CD4-positive, alpha-beta T cell treated with Interleukin-10 for 1 hour (primary cell): ENCODE data around the gene PSMA7.
"Not testable (repeated sequence)": the region's sequence is repeated elsewhere in the genome, so short reads cannot be mapped to it uniquely, and the experiment has no call there.

Experiments
- DNase-seq: peaks from one replicate; pipeline ENCODE4 v3.0.0-alpha.2; 2020

Gene PSMA7

DNA sequence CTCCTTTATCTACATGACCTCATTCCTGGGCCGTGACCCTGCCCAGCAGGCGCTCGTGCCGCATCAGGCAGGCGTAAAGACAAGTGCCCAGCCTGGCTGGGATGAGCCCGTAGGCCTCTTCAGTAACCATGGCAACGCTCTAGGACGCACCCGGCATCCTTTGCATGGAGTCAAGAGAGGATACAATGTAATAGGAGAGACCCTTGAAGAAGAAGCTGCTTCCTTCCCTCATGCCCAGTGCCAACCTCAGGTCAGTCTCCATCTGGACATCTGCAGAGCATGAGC is 25.9 kb downstream of the PSMA7 start:
- no peak for DNase-seq

DNA sequence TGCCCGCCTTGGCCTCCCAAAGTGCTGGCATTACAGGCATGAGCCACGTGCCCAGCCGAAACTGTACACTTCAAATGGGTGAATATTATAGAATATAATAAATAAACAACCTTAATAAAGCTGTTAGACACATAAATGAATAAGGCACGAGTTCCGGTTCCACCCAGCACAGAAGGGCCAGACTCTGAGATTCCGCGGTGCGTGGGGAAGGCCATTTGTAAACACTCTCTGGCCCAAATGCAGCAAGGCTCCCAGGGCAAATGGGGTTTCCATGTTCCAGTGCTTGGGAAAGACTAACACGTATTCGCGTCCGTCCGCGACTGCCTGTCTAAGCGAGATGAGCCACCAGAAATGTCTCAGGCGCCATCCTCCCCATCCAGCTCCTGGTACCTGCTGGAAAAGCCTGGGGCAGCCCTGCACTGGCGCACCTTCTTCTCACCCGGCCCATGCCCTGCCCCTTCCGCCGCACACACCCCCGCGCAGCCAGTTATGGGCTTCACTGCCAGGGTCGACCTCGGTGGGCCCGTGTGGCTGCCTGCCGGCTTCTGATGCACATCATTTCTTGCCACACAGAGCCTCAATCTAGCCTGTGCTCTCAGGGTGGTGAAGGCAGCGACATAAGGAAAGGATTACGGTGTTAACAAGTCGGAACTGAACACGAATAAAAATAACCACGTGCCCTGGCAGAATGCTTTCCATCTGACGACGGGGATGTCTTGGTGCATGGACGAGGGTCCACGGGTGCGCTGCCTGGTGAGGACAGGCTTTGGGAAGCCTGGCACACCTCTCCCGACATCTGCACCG is 26.4 kb downstream of the PSMA7 start:
- no peak for DNase-seq

DNA sequence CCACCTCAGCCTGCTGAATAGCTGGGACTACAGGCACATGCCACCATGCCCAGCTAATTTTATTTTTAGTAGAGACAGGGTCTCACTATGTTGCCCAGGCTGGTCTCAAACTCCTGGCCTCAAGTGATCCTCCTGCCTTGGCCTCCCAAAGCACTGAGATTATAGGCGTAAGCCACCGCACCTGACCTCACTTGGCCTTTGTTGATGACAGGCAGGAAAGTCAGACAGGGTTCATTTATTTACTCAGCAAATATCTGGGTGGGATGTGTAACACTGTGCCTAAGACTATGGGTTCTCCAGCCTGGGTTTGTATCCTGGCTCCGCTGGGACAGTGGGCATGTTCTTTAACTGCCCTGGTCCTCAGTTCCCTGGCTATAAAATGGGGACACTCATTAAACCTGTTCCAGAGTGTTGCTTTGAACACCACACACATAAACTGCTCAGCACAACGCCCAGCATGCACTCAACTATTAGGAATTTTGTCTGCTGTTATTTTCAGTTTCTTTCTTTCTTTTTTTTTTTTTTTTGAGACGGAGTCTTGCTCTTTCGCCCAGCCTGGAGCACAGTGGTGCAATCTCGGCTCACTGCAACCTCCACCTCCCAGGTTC is 27.3 kb downstream of the PSMA7 start:
- not testable (repeated sequence) for DNase-seq

DNA sequence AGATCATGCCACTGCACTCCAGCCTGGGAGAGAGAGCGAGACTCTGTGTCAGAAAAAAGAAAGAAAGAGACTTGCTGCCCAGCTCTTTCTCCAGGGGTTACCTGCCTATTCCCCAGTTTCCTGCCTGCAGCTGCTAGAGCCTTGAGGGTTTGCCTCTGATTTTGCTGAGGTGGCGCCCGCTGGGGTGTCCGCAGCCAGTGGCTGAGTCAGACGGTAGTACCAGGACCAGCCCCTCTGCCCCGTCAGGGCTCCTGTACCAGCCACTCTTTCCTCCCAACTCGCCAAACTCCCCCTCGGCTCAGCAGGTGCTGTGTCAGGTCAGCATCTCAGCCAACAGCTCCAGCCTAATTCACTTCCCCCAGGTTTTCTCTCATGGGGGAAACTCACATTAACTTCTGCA is 28.3 kb downstream of the PSMA7 start:
- no peak for DNase-seq

DNA sequence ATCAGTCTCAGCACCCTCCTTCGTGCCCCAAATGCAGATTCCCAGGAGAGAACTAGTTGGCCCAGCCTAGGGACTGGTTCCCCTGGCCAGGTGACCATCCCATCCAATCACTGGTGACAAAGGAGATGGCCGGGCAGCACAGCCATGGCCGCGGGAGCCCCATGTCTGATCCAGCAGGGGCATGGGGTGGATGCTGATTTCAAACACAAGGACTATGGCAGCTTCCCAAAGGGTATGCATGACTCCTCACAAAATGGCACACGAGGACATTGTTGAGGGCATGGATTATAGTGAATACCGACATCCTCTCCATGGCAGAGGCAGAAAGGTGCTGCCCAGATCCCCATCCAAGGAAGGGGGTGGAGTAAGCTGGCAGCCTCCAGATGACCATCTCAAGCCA is 30.8 kb downstream of the PSMA7 start:
- no peak for DNase-seq

DNA sequence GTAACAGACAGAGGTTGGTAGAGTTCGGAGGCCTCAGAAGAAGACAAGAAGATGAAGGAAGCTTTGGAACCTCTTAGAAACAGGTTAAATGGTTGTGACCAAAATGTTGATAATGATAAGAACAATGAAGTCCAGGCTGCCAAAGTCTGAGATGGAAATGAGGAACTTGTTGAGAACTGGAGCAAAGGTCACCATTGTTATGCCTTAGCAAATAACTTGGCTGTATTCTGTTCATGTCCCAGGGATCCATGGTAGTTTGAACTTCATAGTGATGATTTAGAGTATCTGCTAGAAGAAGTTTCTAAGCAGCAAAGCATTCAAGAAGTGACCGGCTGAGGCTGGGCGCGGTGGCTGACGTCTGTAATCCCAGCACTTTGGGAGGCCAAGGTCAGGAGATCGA is 32.0 kb downstream of the PSMA7 start:
- no peak for DNase-seq

DNA sequence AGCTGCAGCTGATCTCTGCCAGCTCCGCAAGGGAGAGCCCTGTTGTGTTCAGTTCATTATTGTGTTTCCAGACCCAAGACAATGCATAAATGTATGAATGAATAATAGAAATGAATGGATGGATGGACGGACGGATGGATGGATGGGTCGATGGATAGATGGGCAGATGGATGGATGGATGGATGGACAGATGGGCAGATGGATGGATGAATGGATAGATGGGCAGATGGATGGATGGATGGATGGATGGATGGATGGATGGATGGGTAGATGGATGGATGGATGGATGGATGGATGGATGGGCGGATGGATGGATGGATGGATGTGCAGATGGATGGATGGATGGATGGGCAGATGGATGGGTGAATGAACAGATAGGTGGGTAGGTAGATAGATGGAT is 37.6 kb downstream of the PSMA7 start:
- DNase-seq: no peak

DNA sequence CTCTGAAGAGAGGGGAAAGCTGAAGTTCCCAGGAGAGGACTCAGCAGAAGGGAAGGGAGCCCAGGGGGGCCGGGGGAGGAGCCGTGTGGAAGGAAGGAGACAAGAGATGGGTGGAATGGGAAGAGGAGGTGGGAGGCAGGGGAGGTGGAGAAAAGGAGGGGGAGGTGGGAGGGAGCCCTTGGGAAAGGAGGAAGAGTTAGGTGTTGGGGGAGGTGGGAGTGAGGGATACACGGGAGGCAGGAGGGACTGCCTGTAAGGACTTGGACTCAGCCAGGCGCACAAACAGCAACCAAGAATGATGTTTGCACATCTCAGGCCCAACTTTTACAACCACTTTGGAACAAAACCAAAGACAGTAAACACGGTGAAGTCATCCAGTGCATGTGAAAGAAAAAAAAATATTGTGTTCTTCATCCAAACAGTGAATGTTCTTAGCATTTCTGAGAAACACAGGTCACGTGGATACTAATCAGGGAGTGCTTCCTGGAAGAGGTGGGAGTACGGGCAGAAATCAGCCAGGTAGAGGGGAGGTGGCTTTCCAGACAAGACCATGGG is 38.3 kb downstream of the PSMA7 start:
- DNase-seq: no peak

DNA sequence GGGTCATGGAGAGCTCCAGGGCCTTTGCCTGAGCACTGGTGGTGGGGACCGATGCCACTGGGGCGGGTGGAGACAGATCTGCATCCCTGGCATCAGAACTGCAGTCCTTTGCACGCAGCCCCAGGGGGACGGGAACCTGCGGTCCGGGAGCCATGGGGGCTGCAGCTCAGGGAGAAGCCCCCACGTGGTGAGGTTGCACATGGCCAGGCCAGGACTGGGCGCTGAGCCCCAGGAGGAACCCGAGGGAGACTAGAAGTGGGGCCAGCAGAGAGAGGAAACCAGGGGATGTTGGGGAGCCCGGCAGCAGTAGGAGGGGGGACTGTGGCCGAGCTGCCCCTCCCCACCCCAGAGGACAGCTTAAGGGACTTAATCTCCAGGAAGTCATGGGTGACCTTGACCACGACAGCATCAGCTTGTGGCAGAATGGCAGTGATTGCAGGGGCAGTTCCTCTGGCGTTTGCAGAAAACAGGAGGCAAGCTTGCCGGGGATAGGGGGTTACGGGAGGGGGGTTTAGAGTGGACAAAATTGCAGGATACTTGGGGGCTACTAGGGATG is 38.9 kb downstream of the PSMA7 start:
- no peak for DNase-seq

DNA sequence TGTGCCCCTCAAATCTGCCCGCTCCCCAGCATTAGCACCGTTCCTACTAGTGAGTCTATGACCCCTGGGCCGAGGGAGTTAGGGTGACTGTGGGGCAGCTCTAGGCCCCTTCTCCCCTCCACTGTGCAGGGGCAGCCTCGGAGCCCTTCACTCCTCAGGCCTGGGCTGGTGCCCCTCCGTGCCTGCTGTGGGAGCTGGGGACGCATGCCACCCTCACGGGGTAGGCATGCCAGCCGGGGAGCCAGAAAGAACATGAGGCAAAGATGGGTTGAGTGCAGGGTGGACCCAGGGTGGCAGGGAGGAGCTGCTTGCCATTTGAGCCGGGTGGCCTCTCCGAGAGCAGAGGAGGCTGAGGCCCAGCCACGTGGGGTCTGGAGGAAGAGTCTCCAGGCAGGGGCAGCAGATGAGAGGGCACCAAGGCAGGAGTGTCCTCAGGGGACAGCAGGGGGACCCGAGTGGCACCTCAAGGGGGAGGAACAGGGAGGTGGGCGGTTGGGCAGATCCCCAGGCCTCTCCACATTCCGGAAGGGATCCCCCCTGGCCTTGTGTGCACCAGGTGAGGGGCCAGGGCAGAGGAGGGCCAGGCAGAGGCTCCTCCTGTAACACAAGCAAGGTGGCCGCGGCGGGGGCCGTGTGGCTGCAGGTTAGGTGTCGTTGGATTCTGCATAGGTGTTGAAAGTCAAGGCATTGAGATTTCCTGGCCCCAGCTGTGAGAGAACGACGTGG is 39.5 kb downstream of the PSMA7 start:
- DNase-seq: no peak

DNA sequence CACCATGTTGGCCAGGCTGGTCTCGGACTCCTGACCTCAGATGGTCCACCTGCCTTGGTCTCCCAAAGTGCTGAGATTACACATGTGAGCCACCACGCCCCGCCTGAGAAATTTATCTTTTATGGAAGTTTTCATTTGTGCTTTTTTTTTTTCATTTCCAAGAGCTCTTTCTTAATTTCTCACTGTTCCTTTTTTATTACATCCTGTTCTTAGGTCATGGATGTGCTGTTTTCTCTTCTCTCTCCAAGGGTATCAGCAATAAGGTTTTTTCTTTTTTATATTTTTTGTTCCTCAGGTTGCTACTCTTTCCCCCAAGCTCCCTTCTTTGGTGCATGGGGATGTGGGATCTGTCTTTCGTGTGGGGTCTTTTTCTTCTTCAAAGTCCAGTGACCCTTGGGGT is 42.1 kb downstream of the PSMA7 start:
- no peak for DNase-seq

DNA sequence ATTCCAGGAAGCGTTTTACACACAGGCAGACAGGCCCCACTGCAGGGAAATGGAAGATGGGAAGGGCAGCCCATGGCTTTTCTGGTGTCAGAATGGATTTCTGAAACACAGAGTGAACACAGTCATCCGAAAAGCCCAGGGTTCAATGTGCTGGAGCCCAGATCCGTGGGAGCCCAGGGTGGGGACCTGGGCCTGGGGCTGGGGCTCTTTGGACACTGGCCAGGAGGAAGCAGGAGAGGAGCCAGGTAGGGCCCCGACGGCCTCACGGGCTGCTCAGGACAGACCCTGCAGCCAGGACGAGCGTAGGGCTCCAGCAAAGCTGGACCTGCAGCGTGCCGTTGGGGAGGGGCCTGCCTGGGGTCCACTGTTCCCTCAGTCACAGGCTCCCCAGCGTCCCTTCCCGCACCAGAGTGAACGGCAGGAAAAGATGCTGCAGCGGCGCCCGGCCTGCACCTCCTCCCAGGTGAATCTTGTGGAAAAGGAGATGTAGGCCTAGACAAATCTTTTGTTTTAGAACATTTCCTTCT is 45.2 kb downstream of the PSMA7 start:
- no peak for DNase-seq

DNA sequence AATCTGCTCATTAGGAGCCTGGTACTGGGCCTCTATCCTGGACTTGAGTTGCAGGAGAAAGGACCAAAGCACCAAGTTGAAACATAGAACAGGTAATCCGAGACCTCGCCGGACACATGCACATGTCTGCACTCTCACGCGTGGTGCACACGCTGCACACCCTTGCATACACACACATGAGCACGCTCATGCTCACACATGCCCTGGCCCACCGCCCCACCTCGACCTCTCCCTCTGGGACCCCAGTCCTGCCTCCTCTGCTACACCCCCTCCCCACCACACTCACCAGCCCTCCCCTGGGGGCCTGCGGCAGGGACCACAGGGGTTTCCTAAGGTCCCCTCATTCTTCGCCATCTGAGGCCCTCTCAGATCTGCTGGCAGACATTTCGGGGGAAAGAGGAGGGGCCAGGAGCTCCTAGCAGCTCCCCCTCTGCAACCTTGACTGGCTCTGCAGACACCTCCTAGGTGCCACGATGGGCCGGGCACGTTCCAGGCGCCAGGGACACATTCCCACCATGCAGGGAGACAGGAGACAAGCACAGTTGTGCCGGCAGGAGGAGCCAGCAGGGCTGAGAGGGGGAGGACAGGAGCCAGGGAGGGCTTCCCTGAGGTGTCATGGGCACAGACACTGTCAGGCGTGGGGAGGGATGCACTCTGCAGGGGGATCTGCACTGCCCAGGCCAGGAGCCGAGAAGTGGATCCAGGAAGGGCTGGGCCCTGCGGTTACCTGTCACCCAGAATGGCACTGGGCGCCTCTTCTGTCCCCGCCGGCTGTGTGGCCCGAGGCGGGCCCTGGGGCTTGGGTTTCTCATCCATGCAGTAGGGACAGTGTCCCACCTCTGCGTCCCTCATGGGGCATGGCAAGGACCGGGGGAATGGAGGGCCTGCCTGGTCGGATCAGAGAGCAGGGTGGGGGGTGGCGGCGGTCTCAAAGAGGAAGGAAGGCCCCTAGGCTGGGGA is 46.5 kb downstream of the PSMA7 start:
- no peak for DNase-seq

DNA sequence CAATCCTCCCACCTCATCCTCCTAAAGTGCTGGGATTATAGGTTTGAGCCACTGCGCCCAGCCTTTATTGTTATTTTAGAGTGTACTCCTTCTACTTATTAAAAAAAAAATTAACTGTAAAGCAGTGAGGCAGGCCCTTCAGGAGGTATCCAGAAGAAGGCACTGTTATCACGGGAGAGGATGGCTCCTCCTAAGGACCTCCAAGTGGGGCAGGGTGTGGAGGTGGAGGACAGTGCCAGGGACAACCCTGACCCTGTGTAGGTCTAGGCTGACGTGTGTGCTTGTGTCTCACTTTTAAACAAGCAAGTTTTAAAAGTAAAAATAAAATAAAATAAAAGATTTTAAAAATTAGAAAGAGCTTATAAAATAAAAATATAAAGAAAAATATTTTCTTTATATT is 53.8 kb downstream of the PSMA7 start:
- DNase-seq: no peak

DNA sequence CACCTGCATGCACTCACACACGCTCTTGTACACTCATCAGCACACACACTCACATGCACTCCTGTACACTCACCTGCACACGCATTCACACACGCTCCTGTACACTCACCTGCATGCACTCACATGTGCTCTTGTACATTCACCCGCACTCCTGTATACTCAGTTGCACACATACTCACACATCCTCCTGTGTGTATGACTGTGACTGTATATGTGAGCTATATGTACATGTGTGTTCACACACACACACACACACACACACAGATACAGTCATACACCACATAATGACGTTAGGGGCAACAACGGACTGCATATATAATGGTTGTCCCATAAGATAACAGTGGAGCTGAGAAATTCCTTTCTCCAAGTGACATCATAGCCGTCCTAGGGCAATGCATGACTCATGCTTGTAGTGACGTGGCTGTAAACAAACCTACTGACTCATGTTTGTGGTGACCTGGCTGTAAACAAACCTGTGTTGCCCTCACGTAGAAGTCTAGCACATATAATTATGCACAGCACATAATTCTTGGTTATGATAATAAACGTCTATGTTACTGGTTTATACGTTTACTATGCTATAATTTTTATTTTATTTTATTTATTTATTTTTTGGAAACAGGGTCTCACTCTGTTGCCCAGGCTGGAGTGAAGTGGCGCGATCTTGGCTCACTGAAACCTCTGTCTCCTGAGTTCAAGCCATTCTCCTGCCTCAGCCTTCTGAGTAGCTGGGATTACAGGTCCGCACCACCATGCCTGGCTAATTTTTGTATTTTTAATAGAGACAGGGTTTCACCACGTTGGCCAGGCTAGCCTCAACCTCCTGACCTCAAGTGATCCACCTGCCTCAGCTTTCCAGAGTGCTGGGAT is 54.7 kb downstream of the PSMA7 start:
- DNase-seq: no peak

DNA sequence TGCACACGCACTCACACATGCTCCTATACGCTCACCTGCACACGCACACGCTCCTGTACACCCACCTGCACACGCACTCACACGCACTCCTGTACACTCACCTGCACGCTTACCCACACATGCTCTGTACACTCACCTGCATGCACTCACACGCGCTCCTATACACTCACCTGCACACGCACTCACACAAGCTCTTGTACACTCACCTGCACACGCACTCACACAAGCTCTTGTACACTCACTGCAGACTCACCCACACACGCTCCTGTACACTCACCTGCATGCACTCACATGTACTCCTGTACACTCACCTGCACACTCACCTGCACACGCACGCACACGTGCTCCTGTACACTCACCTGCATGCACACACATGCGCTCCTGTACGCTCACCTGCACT is 55.6 kb downstream of the PSMA7 start:
- DNase-seq: no peak

DNA sequence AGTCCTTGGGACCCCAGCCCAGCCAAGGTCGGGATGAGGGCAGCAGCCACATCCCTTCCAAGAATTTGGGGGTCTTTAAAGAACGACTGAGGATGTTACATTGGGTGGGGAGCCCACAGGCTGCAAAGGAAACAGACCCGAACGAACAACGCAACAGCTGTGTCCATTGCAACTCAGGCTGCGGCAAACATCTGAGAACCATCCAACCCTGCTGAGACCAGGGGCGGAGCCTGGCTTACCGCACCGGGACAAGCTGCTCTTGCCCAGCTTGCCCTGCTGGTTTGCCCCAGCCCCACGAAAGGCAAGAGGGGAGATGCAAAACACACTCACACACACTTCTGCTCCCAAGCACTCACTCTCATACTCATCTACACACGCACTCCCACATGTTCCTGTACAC is 56.0 kb downstream of the PSMA7 start:
- no peak for DNase-seq
